GM18861 (cell line): ENCODE data around the gene OR1D5.
"Not testable (repeated sequence)": the region's sequence is repeated elsewhere in the genome, so short reads cannot be mapped to it uniquely, and the experiment has no call there.

Source experiments
- ATAC-seq: cut with Tn5 transposase; IDR thresholded peaks from one replicate; pipeline ENCODE4 v1.9.1; 2021; ENCODE audit not compliant: unreplicated experiment

Gene OR1D5, protein sequence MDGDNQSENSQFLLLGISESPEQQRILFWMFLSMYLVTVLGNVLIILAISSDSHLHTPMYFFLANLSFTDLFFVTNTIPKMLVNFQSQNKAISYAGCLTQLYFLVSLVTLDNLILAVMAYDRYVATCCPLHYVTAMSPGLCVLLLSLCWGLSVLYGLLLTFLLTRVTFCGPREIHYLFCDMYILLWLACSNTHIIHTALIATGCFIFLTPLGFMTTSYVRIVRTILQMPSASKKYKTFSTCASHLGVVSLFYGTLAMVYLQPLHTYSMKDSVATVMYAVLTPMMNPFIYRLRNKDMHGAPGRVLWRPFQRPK

DNA sequence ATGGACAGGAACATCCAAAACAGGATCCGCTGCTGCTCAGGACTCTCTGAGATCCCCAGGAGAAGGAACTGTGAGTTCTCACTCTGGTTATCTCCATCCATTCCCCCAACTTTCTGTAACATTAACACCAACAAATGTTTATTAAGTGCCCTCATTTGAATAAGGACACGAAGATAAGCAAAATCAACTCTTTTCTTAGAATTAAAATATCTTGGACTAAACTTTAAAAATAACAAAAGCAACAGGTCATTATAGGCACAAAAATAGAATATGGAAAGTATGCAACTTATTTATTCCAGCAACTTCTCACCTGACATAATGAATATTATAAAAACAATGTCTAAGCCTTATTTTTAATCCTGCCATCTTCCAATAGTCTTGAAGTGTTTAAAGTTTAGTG, at the start of gene OR1D5:
Gene OR1D5 (minus strand): TSS at position 101 of the 400 bp plus-strand sequence. CDS start 0 bp downstream, at position 101.
- not testable (repeated sequence) for ATAC-seq

DNA sequence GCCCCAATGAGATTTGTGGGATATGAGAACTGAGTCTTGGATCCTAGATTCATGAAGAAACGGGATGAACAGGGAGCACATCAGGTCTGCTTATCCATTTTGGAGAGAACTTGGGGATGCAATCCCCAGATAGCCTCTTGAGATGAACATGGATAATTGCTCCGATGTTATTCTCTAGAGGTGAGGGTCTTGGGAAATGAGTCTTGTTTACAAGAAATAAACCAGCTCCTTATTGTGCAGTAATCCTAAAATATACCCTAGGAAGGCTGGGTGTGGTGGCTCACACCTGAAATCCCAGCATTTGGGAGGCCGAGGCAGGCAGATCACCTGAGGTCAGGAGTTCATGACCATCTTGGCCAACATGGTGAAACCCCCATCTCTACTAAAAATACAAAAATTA, 40.9 kb upstream of the OR1D5 start, which contains the start of gene OR1D2:
Gene OR1D2 (minus strand): TSS at position 101 of the 400 bp plus-strand sequence. CDS start 11,426 bp downstream, outside the sequence.
- ATAC-seq: no peak

DNA sequence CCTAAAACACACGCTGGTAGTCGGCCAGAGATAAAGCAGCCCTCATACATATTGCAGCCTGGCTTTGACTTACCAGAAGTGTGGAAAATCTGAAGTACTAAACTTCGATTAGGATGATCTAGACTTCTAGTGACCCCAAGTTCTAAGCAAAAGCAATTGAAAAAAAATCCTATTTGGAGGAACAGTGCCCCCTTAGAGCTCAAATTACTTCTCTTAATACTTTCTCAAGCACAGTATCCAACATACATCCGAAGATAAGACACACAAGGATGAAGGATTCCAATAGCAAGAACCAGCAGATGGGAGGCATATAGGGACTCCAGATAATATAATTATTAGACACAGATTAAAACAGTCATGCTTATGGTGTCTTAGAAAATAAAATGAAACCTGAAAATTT, 10.4 kb upstream of the OR1D5 start:
- not testable (repeated sequence) for ATAC-seq

DNA sequence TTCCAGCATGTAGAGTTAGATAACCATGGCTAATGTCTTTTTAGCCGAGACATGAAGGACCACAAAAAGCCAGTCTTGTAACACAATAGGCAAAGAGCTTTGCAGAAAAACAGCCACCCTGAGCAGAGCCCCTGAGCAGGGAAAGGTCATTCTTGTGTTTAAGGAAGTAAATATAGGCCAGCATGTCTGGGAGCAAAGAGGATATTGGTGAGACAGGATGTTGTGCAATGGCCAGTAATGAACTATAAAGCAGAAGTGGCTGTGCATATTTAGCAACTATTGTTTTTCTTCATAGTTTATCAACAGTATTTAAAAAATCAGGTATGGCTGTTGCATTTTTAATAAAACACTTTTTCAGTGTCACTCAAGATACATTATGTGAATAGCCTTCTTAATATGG, 1.8 kb upstream of the OR1D5 start:
- not testable (repeated sequence) for ATAC-seq

DNA sequence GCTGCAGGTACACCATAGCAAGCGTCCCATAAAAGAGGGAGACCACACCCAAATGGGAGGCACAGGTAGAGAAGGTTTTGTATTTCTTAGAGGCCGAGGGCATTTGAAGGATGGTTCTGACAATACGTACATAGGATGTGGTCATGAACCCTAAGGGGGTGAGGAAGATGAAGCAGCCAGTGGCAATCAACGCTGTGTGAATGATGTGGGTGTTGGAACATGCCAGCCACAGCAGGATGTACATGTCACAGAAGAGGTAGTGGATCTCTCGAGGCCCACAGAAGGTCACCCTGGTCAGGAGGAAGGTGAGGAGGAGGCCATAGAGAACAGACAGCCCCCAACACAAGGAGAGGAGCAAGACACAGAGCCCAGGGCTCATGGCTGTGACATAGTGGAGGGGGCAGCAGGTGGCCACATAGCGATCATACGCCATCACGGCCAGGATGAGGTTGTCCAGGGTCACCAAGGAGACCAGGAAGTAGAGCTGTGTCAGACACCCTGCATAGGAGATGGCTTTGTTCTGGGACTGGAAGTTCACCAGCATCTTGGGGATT, 506 bp downstream of the OR1D5 start:
- ATAC-seq: not testable (repeated sequence)

DNA sequence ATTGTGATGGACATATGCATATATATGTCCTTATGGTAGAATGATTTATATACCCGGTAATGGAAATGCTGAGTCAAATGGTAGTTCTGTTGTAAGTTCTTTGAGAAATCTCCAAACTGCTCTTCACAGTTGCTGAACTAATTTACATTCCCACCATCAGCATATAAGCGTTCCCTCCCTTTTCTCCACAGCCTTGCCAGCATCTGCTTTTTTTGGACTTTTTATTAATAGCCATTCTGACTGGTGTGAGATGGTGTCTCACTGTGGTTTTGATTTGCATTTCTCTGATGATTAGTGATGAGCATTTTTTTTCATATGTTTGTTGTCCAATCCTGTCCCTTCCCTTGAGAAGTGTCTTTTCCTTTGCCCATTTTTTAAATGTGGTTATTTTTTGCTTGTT, 8.5 kb downstream of the OR1D5 start:
- not testable (repeated sequence) for ATAC-seq

DNA sequence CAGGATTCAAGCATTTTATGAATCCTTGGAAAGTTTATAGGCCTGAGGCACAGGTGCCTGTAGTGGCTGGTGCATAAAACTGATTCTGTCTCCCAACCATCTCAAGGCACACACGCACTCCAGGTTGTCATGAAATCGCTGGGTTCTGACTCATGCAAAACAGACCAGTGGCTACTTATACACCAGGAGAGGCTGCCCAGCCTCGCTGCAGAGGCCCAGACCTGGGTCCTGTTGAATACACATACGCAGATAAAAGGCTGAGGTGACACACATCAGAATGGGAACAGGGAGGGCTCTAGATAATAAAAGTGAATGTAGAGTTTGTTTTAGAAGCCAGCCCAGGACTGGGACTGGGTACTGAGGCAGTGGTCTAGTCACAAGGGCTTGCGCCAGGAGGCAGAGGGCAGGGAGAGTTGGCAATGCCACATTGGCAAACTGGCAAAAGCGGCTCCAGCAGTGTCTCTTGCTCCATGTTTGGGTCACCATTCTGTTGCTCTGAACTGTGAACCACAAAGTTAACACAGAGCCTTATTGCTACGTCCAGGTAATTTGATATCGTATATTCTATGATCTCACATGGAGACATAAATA, 13.6 kb downstream of the OR1D5 start:
- no peak for ATAC-seq

DNA sequence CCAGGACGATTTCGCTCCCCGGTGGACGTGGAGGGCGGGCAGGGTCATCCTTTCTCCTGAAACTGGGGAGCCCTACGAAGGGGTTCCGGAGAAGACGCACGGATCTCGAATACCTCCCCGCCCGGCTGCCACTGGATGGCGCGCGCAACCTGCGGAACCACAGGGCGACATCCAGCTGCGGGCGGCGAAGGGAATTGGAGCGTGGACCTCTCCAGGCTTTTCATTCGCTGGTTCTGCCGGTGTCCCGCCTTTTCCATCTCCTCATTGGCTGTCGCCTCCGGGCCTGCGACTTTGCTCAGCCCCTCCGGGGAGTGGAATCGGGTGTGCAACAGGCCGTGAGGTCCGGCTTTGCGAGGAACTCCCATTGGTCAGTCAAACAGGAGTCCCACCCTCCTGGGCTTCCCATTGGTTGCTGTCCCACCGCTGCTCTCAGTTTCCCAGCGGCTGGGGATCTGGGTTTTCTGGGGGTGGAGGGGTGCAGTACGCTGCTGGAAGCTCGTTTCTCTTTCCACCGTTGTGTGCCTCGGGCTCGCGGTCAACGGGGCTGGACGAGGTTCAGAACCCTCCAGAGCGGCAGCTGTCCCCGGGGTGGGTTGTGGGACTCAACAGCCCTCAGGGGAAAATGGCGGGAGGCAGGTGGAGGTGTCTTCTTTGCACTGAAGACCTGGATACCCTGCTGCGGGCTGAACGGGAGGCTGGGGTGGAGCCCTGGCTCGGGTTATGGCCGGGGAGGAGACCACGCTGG, 14.5 kb downstream of the OR1D5 start:
- ATAC-seq: peak; percentile 80

DNA sequence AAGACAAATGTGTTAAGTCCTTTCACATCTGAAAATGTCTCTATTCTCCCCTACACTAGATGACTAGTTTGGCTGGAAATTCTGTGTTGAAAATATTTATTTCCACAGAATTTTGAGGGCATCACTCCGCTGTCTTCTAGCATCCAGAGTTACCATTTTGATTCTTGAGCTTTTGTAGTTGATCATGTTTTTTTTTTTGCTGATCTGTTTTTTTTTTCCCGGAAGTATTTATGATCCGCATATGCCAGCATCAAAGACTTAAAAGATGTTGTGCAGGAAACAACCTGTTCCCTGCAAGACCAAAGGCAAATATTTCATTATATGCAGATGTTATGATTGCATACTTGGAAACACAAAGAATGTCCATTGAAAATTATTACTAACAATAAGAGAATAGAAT, 16.7 kb downstream of the OR1D5 start:
- no peak for ATAC-seq

DNA sequence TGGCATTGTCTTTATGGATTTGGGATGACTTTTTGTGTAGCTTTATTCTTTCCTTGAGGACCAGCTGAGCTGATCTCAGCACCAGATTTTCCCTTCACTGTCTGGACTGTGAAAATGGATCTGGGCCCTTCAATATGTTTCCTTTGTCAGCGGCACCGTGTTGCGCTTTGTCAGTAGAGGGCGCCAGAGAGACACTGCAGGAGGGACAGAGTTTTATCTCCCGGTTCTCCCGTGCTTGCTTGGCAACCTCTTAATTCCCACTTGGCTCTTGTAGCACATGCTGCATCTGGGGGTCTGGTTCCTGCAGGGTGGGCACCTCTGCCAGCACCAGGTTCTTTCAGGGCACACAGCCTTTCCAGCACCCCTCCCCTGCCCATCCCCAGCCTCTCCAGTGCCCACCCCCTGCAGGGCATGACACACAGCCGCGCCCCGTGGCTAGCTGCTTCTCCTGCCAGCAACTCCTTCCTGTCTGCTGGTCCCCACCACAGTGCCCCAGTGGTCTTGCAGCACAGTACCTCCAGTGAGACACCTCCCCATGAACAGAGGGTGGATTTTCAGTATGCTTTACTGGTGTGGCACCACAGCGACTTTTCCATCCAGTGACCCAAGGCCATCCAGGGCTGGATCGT, 19.6 kb downstream of the OR1D5 start:
- no peak for ATAC-seq

DNA sequence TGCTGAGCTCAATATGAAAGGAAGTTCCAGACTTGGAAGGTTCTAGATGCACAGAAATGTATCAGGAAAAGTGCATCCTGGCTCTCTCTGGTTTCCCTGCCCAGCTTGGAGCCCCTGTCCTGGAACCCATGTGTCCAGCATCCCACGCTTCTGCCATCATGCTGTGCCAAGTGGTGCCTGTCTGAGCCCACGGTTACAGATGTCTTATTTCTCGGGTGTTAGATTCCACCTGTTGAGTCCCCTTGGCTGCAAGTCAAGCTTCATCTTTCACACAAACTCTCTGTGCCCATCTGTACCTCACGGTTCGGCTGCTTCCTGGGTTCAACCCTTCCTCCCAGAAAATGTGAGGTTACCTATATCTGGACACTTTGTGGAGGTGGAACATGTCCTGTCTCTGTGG, 22.5 kb downstream of the OR1D5 start:
- ATAC-seq: no peak

DNA sequence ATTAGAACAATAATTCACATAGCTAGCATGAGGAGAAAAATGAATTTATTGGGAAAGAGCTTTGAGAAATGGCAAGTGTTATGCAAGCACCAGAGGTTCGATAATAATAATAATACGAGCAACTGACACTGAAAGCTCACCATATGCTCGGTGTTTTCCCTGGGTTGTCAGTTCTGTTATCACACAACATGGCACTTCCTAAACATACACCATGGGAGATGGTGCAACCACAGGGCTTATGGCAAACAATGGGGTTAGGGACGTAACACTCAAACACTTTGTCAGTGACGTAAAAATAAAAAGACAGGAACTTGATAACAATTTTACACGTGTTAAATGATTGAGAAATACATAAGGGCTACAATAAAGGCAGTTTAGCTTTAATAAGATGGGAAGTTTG, 23.7 kb downstream of the OR1D5 start:
- no peak for ATAC-seq

DNA sequence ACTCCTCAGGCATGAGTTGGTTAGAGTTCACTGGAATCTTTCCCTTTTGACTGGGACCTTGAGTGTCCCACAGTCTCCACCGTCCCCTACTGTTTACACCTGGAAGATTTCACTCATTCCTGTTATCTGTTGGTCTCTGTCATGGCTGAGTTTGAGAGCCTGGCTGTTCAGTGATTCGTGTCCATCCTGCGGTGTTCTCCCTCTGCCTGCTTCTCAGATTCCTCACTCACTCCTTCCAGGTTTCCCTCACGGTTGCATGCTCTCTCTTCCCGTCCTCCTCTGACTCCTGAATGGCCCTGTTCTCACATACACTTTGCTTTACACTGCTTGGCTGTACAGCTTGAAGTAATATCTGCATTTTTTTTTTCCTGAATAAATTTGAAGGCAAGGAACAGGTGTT, 24.5 kb downstream of the OR1D5 start:
- no peak for ATAC-seq

DNA sequence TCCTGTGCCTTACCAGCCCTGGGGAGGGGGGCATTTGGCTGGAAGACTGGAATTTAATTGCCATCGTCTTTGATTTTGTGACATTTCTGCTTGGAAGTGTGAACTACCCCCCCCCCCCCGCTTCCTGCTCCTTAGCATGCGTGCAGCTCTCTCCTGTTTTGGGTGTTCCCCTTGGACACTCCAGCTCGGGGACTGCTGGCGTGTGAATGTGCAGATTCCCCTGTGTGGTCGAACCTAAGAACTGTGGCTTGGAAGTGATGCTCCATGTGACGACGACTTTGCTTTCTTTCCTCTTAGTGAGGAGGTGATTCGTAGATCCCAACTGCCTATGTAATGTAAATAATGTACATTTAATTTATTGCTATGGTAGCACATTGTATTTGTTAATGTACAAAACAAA, 26.1 kb downstream of the OR1D5 start:
- no peak for ATAC-seq

DNA sequence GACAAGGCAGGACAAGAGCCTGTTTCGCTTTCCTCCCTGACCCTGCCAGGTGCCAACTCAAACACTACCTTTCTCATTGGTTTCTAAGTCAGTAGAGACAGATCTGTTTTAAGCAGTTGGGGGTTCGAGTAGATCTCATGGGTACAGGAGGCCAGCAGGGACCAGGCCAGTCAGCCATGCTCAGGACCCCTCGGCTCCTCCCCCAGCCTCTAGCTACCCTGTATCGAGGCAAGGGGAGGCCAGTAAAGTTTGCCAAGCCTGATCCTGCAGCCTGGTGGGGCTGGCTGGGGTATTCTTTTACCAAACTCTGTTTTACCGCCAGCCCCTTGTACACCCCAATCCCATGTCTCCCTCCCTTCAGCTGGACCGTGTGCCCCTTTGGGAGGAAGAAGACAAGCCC, 26.6 kb downstream of the OR1D5 start:
- ATAC-seq: no peak

DNA sequence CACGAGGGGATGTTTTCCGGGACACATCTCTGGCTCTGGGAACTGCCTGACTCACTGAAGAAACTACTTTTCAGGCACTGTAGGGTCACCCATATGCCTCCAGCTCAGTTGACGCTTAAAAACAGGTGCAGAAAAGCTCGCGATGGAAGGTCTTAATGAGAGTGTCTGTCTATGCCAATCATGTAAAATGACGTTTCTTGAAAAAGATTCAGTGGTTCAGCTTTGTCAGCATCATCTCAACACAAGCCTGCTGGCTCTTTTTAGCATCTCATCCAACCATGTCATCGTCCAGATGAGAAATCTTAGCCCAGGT, 27.5 kb downstream of the OR1D5 start:
- ATAC-seq: no peak

DNA sequence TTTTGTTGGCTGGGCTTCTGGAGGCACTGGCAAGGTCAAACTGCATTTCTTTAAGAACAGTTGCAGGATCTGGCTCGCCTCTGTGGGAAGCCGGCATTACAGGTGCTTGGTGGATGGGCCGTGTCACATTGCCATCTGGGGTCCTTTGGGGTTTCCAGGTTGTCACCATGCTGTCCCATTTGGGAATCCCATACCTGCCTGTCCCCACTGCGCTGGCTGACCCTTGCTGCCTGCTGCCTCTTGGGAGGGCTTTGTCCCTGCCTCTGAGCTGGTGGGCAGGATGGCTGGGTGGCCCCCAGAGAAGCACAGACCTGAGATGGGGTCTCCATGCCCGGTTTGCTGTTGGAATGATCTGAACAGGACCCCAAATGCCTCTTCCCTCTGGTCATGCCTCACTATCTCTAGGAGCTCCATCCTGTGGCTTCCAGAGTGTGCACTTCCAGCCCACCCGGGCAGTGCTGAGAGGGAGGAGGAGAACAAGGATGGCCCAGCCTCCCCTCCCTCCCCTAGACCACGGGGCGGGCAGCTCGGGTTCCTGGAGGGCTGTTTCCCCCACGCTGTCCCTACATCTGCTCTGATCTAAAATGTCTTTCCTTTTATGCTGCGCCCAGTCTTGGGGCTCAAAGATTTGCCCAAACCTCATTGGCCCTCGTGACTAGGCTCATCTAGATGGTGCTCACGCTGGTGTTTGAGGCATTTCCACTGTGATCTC, 28.0 kb downstream of the OR1D5 start:
- ATAC-seq: no peak

DNA sequence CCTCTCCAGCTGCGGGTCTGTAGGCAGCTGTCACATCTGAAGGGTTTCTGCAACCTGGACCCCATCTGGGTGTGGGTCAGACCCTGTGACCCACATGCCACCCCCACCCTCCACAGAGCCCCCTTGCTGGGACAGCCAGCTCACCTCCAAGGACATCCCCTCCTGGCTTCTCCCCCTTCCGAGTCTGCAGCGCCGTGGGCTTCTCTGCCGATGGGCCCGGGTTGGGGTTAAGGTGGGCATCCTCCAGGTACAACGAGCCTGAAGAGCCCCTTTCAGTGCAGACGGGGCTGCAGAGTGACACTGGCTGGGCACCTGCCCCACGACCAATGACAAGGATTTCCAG, 28.9 kb downstream of the OR1D5 start:
- ATAC-seq: no peak

DNA sequence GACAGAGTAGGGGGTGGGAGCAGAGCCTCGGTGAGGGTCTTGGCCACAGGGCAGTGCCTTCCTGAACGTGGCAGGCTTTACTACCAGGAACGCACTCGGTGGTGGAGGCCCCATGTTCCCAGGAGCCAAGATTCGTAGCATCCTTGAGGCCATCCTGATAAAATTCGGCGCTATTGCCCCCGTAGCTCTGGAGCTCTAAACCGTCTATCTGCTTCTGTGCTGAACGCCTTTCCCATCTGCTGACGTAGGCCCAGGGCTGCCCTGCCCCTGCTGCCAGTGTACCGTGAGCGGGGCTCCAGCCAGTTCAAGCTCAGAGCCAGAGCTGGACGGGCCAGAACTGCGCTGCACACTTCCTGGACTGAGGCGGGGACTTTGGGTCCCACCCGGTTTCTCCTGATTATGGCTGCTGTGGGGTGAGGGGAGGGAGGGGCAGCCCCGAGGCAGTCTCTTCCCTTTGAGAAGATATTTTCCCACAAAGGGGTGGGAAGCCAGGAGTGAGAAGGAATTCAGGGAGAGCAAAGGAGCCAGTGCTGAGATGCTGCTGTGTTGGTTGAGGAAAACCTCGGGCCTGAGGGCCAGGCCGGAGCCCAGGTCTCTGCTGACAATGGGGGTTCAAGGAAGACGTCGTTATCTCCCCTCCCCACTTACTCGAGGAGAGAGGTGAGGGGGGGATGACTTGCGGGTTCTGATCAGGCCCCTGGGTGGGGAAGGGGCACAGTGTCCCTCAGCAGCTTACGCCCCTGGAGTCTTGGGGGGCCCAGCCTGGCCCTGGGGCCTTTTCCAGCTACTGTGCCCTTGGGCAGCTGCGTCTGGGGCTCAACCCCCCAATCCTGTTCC, 29.4 kb downstream of the OR1D5 start:
- ATAC-seq: no peak

DNA sequence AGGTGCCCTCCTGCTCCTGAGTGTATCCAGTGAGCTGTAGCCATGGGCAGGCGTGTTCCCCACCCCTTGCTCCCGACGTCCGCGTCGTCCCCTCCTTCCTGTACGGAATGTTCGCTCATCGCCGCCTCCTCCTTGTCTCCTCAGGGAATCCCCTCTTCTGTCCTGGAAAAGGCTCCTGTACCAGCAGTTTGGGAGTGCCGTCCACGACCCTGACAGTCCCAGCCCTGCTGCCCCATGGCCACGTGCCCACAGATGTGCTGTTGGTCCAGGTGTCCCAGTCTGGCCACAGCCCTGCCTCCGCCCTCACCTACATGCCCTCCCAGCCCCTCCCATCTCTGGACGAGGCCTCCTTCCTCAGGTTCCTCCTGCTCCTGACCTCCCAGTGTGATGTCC, 30.2 kb downstream of the OR1D5 start:
- ATAC-seq: no peak
